Measurements from ENCODE around the gene ITPA. TPM values are rescaled to one million over a fixed set of nuclear protein-coding genes. Genes with fewer than 3 reads are reported as not detected.

Gene ITPA
- total and polyA plus RNA-seq, 2 of the 13 experiments (the other 11 are each of a cell fraction or from before 2014, with no cell fraction given): 60.1 to 103 TPM

GRCh38 chr20:3237958-3238615 lies 28.8 kb downstream of the ITPA start (continued):
- no peak for TF ChIP-seq ZFP36 (IDR thresholded peaks at IDR 0.05; ENCODE audit: borderline replicate concordance, low read depth, low read length, partially characterized antibody)
- TF ChIP-seq ZNF343 (CRISPR knock-in tag; IDR thresholded peaks at IDR 0.05): no peak
- no peak for TF ChIP-seq CERS6 (CRISPR knock-in tag; IDR thresholded peaks at IDR 0.05)
- no peak for TF ChIP-seq ZNF883 (CRISPR knock-in tag; IDR thresholded peaks at IDR 0.05; ENCODE audit: not compliant biosample characterization)
- no peak for TF ChIP-seq BORCS8-MEF2B (CRISPR knock-in tag; IDR thresholded peaks at IDR 0.05)
- TF ChIP-seq GTF2F1 (IDR thresholded peaks at IDR 0.05; ENCODE audit: low read length): no peak
- no peak for TF ChIP-seq ZKSCAN5 (CRISPR knock-in tag; IDR thresholded peaks at IDR 0.05)
- TF ChIP-seq GLMP (CRISPR knock-in tag; IDR thresholded peaks at IDR 0.05; ENCODE audit: borderline replicate concordance): no peak
- no peak for TF ChIP-seq ZBTB2 (CRISPR knock-in tag; IDR thresholded peaks at IDR 0.05; ENCODE audit: low read depth)
- TF ChIP-seq ZBTB38 (CRISPR knock-in tag; IDR thresholded peaks at IDR 0.05): 0 out of 2 replicates have a peak, but pooled peaks have one; percentile 49
- no peak for TF ChIP-seq THAP8 (CRISPR knock-in tag; IDR thresholded peaks at IDR 0.05; ENCODE audit: borderline replicate concordance)
- peak; percentile 58; the same call in 1 of the 2 replicates for TF ChIP-seq ZBTB7B (CRISPR knock-in tag; IDR thresholded peaks at IDR 0.05)
- TF ChIP-seq ZFP36L1 (CRISPR knock-in tag; IDR thresholded peaks at IDR 0.05): no peak
- TF ChIP-seq ZNF205 (CRISPR knock-in tag; IDR thresholded peaks at IDR 0.05): no peak; the same call in 1 of the 2 replicates
- peak; percentile 17; the same call in 1 of the 2 replicates for TF ChIP-seq THRA (CRISPR knock-in tag; IDR thresholded peaks at IDR 0.05; ENCODE audit: borderline replicate concordance)
- no peak for TF ChIP-seq TCF12 (IDR thresholded peaks at IDR 0.05)
- no peak for TF ChIP-seq TCF12 (CRISPR knock-in tag; IDR thresholded peaks at IDR 0.05)
- no peak for TF ChIP-seq SNAI1 (CRISPR knock-in tag; IDR thresholded peaks at IDR 0.05; ENCODE audit: borderline replicate concordance)
- TF ChIP-seq MXI1 (IDR thresholded peaks at IDR 0.05; ENCODE audit: borderline replicate concordance, low read depth, low read length): no peak
- no peak for TF ChIP-seq TSC22D2 (CRISPR knock-in tag; IDR thresholded peaks at IDR 0.05; ENCODE audit: borderline replicate concordance)
- TF ChIP-seq ZBTB1 (CRISPR knock-in tag; IDR thresholded peaks at IDR 0.05; ENCODE audit: borderline replicate concordance): no peak
- TF ChIP-seq MBNL3 (CRISPR knock-in tag; conservative IDR thresholded peaks at IDR 0.05): no peak

All from HepG2 (cell line).